Tibial artery (tissue), 4 donors: Measurements from ENCODE around the gene ACTN4.

Experiments
- DNase-seq, 2 donors: peaks; one replicate each; pipeline ENCODE4 v3.0.0-alpha.2; 2019
- H3K27ac ChIP-seq, 2 donors: fragments of 200-600 bp; sonication (generic) in 1 of 2; 1 replicate in 1 of 2; 2 replicates in 1 of 2; pipeline ENCODE4 v1.5.1; 2018 to 2019; ENCODE audit warnings: mild to moderate bottlenecking in 1 of 2
- H3K27me3 ChIP-seq, 2 donors: fragments of 200-600 bp; sonication (generic) in 1 of 2; one replicate each; pipeline versions ENCODE4 v1.5.1 to v1.6.0; 2016 to 2019
- H3K36me3 ChIP-seq, 3 donors: fragments of 200-600 bp; sonication (generic) in 2 of 3; one replicate each; pipeline ENCODE4 v1.5.1; 2016 to 2019; ENCODE audit warnings: mild to moderate bottlenecking in 2 of 3
- H3K4me1 ChIP-seq, 4 donors: fragments of 200-600 bp; sonication (generic) in 2 of 4; 1 replicate in 3 of 4; 2 replicates in 1 of 4; pipeline ENCODE4 v1.5.1; 2016 to 2019
- H3K4me3 ChIP-seq, 2 donors: fragments of 200-600 bp; sonication (generic) in 1 of 2; 1 replicate in 1 of 2; 2 replicates in 1 of 2; pipeline ENCODE4 v1.5.1; 2018 to 2019; ENCODE audit warnings: mild to moderate bottlenecking in 2 of 2
- H3K9me3 ChIP-seq, 3 donors: fragments of 200-600 bp; sonication (generic) in 1 of 3; one replicate each; pipeline ENCODE4 v1.5.1; 2016 to 2019
- CTCF ChIP-seq, 2 experiments: fragments of 200-600 bp in 1 of 2; fragments of 450-650 bp in 1 of 2; IDR thresholded peaks; one replicate each; pipeline ENCODE4 v1.5.1; 2017 to 2019; ENCODE audit warnings: antibody characterized with exemption in 2 of 2, mild to moderate bottlenecking in 1 of 2, moderate library complexity in 1 of 2
- intact Hi-C: fragments of 100-400 bp; cut with DNase I; formaldehyde crosslinking; loops from one replicate; pipeline ENCODE4 v1.15.0; 2023; ENCODE audit warnings: low total_unique reads

Gene ACTN4

GRCh38 chr19:38737281-38737865, 89.9 kb downstream of the ACTN4 start:
- H3K27me3 ChIP-seq = no peaks in the 10 kb centered on the region
- no peak for DNase-seq
- H3K4me1 ChIP-seq = peaks cover 0 to 42% (median 28%) of the 10 kb centered on the region in 4 donors
- intact Hi-C loops = no loop called here
- TF ChIP-seq CTCF (IDR thresholded peaks at IDR 0.05) = no peak
- no peaks in the 10 kb centered on the region for H3K36me3 ChIP-seq
- no peak overlapping the region for H3K27ac ChIP-seq
- H3K4me3 ChIP-seq = no peak overlapping the region
- no peaks in the 10 kb centered on the region for H3K9me3 ChIP-seq

GRCh38 chr19:38737921-38738737, 90.7 kb downstream of the ACTN4 start:
- H3K4me1 ChIP-seq = peaks cover 0 to 35% (median 24%) of the 10 kb centered on the region in 4 donors
- intact Hi-C loops = no loop called here
- no peak for DNase-seq

GRCh38 chr19:38739440-38740256, 92.2 kb downstream of the ACTN4 start:
- Histone ChIP-seq H3K27ac (no peak overlapping the region), H3K4me1 (peaks cover 0 to 22% (median 12%) of the 10 kb centered on the region in 4 donors), H3K4me3 (no peak overlapping the region), H3K36me3 (no peaks in the 10 kb centered on the region), H3K27me3 (no peaks in the 10 kb centered on the region), H3K9me3 (no peaks in the 10 kb centered on the region)
- DNase-seq = no peak
- TF ChIP-seq CTCF (IDR thresholded peaks at IDR 0.05) = no peak
- intact Hi-C loops = no loop called here

More at GRCh38 chr19:38737921-38738737, 90.7 kb downstream of the ACTN4 start:
- no peaks in the 10 kb centered on the region for H3K36me3 ChIP-seq
- no peak for TF ChIP-seq CTCF (IDR thresholded peaks at IDR 0.05)
- H3K4me3 ChIP-seq = no peak overlapping the region
- no peaks in the 10 kb centered on the region for H3K9me3 ChIP-seq
- no peak overlapping the region for H3K27ac ChIP-seq
- H3K27me3 ChIP-seq = no peaks in the 10 kb centered on the region

GRCh38 chr19:38740257-38740592, 92.8 kb downstream of the ACTN4 start:
- Histone ChIP-seq H3K27ac (no peak overlapping the region), H3K9me3 (no peaks in the 10 kb centered on the region), H3K4me3 (no peak overlapping the region), H3K4me1 (peaks cover 0 to 16% (median 8%) of the 10 kb centered on the region in 4 donors), H3K36me3 (no peaks in the 10 kb centered on the region), H3K27me3 (no peaks in the 10 kb centered on the region)
- TF ChIP-seq CTCF (IDR thresholded peaks at IDR 0.05) = no peak
- intact Hi-C loops = no loop called here
- no peak for DNase-seq

- Histone ChIP-seq H3K9me3 (no peaks in the 10 kb centered on the region), H3K4me1 (peaks cover 0 to 14% (median 7%) of the 10 kb centered on the region in 4 donors), H3K36me3 (no peaks in the 10 kb centered on the region), H3K27me3 (no peaks in the 10 kb centered on the region), H3K27ac (no peak overlapping the region), H3K4me3 (no peak overlapping the region)
- no peak for TF ChIP-seq CTCF (IDR thresholded peaks at IDR 0.05)
- DNase-seq = no peak
- intact Hi-C loops = no loop called here
Measured at GRCh38 chr19:38740932-38741331, 93.5 kb downstream of the ACTN4 start.
